Suprapubic skin (tissue), 3 donors: ENCODE data around the gene TRMT112.

Experiments used
- CTCF ChIP-seq, 2 donors: fragments of 200-600 bp in 1 of 2; fragments of 450-650 bp in 1 of 2; sonication (generic) in 1 of 2; IDR thresholded peaks; one replicate each; pipeline ENCODE4 v1.5.1; 2016 to 2019; ENCODE audit warnings: antibody characterized with exemption in 2 of 2, mild to moderate bottlenecking in 1 of 2, moderate library complexity in 1 of 2
- POLR2A ChIP-seq, 2 donors: fragments of 450-650 bp; IDR thresholded peaks; one replicate each; pipeline ENCODE4 v1.6.1; 2017; ENCODE audit warnings: antibody characterized with exemption in 2 of 2, mild to moderate bottlenecking in 2 of 2, moderate library complexity in 2 of 2

GRCh38 chr11:64352099-64352994, 35.0 kb upstream of the TRMT112 start:
- TF ChIP-seq CTCF (IDR thresholded peaks at IDR 0.05) (no peak), POLR2A (IDR thresholded peaks at IDR 0.05) (no peak)
